GM12801 (cell line): Measurements from ENCODE around the gene MYH14.

Source experiments
- TF ChIP-seq, protein P1 (sequence below): IDR thresholded peaks from one replicate; pipeline ENCODE4 v1.5.1; 2011; ENCODE audit warnings: control low read depth; ENCODE audit not compliant: insufficient read length; ENCODE audit errors: extremely low read depth

Gene MYH14

DNA sequence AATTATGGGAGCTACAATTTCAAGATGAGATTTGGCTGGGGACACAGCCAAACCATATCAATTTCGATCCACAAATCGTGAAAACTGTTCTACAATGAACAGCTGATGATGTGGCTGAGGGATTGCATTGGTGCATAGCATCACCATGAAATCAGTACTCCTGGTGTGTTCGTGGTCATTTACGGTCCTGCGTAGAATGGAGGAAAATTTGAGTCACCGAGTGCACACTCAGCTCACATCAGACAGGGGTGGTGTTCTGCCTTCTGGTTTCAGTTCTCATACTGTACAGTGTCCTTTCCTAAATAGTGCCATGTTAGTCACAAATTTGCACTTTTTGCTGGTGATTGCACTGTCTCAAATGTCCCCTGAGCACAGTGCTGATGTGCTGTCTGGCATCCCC, 39.2 kb downstream of the MYH14 start:
- TF ChIP-seq, protein P1, sequence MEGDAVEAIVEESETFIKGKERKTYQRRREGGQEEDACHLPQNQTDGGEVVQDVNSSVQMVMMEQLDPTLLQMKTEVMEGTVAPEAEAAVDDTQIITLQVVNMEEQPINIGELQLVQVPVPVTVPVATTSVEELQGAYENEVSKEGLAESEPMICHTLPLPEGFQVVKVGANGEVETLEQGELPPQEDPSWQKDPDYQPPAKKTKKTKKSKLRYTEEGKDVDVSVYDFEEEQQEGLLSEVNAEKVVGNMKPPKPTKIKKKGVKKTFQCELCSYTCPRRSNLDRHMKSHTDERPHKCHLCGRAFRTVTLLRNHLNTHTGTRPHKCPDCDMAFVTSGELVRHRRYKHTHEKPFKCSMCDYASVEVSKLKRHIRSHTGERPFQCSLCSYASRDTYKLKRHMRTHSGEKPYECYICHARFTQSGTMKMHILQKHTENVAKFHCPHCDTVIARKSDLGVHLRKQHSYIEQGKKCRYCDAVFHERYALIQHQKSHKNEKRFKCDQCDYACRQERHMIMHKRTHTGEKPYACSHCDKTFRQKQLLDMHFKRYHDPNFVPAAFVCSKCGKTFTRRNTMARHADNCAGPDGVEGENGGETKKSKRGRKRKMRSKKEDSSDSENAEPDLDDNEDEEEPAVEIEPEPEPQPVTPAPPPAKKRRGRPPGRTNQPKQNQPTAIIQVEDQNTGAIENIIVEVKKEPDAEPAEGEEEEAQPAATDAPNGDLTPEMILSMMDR, result no peak

DNA sequence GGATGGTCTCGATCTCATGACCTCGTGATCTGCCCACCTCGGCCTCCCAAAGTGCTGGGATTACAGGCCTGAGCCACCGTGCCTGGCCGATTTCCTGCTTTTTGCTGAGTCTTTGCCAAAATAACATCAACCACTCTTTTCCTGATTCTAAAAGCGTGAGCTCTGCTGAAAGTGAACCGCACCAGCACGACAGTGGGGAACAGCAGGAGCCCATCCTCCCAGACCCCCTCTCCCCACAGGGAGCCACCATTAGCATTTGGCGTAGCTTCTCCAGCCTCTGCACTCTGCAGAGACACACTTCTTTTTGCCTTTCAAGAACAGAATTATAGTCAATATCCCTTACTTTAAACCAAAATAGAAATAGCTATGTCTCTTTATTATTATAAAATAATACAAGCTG, 41.3 kb downstream of the MYH14 start:
- TF ChIP-seq, protein P1, result no peak

DNA sequence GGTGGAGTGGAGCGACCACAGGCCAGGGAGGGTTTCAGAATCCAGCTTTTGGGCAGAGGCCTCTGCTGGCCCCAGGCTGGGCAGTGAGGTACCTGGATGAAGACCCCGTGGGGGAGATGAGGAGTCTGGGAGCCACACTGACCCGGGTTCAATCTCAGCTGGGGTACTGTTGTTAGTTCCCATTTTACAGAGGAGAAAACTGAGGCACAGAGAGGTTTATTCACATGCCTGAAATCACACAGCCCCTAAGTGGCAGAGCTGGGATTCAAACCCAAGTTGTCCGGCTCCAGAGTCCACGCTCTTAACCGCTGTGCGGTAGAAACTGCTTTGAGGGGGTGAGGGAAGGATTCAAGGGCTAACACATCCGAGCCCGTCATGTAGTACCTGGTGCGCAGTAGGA, 45.0 kb downstream of the MYH14 start:
- TF ChIP-seq, protein P1, result no peak

DNA sequence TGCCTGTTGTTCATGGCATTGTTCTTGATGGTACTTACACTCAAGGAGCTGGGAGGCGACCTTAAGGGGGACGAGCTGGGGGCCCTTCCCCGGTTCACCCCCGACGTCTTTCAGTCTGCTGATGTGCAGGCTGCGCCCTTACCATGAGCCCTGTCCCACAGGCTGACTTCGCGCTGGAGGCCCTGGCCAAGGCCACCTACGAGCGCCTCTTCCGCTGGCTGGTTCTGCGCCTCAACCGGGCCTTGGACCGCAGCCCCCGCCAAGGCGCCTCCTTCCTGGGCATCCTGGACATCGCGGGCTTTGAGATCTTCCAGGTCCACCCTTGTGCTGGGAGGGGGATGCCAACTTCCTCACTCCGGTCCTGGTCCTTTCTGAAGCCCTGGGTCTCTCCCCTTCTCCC, 45.4 kb downstream of the MYH14 start:
- TF ChIP-seq, protein P1, result no peak

DNA sequence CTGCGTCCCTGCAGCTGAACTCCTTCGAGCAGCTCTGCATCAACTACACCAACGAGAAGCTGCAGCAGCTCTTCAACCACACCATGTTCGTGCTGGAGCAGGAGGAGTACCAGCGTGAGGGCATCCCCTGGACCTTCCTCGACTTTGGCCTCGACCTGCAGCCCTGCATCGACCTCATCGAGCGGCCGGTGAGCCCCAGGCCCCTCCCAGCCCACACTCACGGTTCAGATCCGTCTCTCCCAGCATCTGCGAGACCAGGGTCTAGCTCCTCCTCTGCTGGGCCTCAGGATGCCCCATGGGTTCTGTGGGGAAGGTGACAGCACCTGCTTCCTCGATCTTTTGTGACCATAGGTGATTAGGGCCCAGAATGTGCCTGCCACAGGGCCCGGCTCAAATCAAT, 46.2 kb downstream of the MYH14 start:
- TF ChIP-seq, protein P1, result no peak

DNA sequence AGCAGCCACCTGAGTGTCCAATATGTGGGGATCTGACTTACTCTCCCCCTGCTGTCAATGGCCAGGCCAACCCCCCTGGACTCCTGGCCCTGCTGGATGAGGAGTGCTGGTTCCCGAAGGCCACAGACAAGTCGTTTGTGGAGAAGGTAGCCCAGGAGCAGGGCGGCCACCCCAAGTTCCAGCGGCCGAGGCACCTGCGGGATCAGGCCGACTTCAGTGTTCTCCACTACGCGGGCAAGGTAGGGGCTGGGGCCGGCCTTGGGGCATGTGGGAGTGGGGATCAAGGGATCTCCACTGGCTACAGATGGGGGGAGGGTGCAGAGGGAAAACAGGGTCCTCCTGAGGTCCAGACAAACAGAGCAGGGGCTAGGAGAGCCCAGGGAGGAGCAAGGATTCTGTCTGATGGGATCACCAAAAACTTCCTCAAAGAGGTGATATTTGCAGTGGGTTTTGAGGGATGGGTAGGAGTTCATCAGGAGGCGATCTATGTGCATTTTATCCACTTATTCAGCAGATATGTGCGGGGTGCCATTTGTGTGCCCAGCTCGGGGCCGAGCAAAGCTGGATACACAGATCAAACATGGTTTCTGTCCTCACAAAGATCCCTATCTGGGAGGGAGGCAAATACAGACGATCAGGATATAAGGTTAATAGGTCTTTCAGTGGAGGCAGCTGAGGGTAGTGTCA, 47.2 kb downstream of the MYH14 start:
- TF ChIP-seq, protein P1, result no peak

DNA sequence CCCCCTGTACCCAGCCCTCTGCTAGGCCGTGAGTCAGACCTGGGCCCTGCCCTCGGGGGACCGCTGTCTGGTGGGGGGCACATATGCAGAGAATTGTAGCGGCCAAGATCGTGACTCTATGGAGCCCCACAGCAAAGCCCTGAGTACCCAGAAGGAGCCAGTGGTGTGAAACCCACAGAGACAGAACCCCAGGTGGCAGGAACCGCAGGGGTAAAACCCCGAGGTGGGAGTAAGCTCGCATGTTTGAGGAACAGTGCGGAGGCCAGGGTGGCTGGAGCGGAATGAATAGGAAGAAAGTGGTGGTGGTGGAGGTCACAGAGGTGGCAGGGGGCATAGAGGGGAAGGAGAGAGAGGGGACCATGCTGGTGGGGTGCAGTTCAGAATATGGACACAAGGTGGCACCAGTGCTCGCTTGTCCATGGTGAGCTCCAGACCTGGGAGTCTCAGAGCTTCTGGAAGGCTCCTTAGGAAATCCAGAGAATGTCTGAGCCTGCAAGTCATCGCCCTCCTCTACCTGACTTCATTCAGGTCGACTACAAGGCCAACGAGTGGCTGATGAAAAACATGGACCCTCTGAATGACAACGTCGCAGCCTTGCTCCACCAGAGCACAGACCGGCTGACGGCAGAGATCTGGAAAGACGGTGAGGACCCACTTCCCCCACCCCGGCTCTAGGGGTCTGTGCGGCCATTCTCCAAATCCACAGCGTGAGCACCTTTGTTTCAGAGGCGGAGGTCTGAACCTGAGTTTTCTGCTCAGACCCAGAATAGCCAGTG, 48.9 kb downstream of the MYH14 start:
- TF ChIP-seq, protein P1, result no peak
